Right renal cortex interstitium (tissue), 3 donors: ENCODE data around the gene CAND2. TPM values are rescaled to one million over a fixed set of nuclear protein-coding genes. Genes with fewer than 3 reads are reported as not detected.

Experiments
- DNase-seq, 3 donors: peaks; one replicate each; pipeline ENCODE4 v3.0.0-alpha.2; 2013; ENCODE audit warnings: low read depth in 3 of 3, low spot score in 2 of 3
- polyA plus RNA-seq, 3 donors: library from polyadenylated mRNA; unstranded; fragments of 120-200 nt; gene quantifications; one replicate each; pipeline ENCODE4 v1.2.1, GENCODE V29; 2013; ENCODE audit not compliant: insufficient read length in 3 of 3

The CAND2 gene
- polyA plus RNA-seq, 3 donors, result 7.0 to 10.1 (median 9.6) TPM

- DNase-seq, result no peak
Observed at GRCh38 chr3:12882336-12883310, 86.1 kb downstream of the CAND2 start.

GRCh38 chr3:12884186-12884680 lies 87.8 kb downstream of the CAND2 start:
- DNase-seq, result no peak

Other genes with a start within 250 kb of the CAND2 start
- gene MKRN2, start 239.6 kb upstream of the CAND2 start, polyA plus RNA-seq, result 10 to 100 TPM; 46.5 to 50.5 (median 47.7) TPM
- 100 to 1,000 TPM; 103 to 106 (median 106) TPM for gene RAF1, start 132.6 kb upstream of the CAND2 start, polyA plus RNA-seq
- 1 to 10 TPM; 1.1 to 2.0 (median 1.9) TPM for gene TMEM40, start 37.4 kb upstream of the CAND2 start, polyA plus RNA-seq
- gene RPL32, start 44.9 kb downstream of the CAND2 start, polyA plus RNA-seq, result 1,000 to 10,000 TPM; 2,280 to 2,382 (median 2,329) TPM